Measurements from ENCODE around the gene LAMA2.

DNA sequence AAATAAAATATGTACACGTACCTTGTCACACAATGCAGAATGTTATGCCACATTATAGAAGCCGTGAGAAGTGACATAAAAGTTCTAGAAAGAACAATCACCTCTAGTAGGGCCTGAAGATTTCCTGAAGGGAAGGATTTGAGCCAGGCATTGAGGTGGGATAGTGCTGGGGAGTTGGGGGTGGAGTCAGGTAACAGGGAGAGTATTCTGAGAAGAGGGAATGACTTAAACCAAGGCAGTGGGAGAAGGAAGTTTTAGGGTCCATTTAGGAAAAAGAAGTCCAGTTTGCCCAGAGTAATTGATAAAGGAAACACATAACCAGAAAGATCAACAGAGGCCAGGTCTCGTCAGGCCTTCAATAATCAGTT, 564.2 kb downstream of the LAMA2 start:
- TF ChIP-seq POLR2A (IDR thresholded peaks at IDR 0.05; ENCODE audit: low read length) = no peak
- no peak for TF ChIP-seq GATA1 (IDR thresholded peaks at IDR 0.05; ENCODE audit: low read depth, low read length)

All from erythroblast (primary cell).